HG03064 (cell line): ENCODE measurements around the gene SNED1.
"Not testable (repeated sequence)": the region's sequence is repeated elsewhere in the genome, so short reads cannot be mapped to it uniquely, and the experiment has no call there.

Experiments
- ATAC-seq: cut with Tn5 transposase; IDR thresholded peaks from one replicate; pipeline ENCODE4 v1.9.1; 2021; ENCODE audit warnings: low read depth; ENCODE audit not compliant: unreplicated experiment

SNED1 gene

DNA sequence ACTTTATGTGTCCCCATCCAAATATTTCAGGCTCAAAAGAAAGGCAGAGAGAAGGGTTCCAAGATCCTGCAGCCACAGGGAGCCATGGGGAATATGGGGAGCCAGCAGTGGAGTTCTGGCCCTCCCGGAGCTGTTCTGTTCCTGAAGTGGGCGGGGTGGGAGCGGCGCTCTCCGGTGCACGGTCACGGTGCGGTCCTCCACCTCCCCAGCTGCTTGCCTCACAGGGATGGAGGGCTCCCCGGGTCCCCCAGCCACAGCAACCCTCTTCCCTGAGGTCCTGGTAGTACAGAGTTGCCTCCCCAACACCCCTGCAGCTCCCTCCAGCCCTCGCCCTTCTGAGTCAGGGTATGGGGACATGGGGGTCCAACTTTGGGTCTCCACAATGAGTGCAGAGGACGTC, 26.2 kb upstream of the SNED1 start:
- no peak for ATAC-seq

- no peak for ATAC-seq
These were observed 25.5 kb upstream of the SNED1 start for GRCh38 chr2:240972636-240973521.

DNA sequence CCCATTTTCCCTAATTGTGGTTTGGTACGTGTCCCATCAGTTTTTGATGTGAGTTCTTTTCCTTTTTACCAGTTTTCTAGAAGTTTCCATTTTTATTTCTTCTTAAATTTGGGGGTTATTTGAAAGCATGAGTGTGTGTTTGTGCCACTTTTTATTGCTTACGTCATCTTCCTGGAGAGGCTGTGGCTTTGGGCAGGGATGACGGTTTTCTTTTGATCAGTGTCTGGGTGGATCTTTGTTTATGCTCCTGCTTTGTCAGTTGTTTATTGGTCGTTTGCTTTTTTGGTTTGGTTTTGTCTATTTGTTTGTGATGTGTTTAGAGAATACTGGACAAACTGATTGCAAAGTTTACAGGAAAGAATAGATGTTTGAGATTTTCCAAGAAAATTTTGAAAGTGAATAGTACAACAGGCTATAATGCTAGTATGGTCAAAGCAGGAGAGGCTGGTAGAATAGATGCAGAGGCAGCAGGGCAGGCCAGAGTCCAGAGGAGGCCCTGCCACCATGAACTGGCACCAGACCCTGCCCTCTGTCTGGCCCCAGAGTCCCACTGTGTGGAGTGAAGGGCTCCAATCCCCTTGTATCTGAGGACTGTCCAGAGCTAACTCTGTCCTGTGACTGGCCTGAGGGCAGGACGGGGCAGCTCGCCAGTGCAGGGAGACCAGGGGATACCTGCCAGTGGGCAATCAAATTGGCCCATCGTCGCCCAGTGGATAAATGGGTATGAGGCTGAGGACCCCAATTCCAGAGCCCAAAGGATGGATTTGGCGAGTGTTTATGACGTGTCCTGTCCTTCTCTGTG, 23.4 kb upstream of the SNED1 start:
- ATAC-seq, result no peak

GRCh38 chr2:240975903-240976302, 22.5 kb upstream of the SNED1 start:
- ATAC-seq, result not testable (repeated sequence)

- ATAC-seq, result no peak
These were observed 17.1 kb upstream of the SNED1 start for GRCh38 chr2:240981280-240981679.

DNA sequence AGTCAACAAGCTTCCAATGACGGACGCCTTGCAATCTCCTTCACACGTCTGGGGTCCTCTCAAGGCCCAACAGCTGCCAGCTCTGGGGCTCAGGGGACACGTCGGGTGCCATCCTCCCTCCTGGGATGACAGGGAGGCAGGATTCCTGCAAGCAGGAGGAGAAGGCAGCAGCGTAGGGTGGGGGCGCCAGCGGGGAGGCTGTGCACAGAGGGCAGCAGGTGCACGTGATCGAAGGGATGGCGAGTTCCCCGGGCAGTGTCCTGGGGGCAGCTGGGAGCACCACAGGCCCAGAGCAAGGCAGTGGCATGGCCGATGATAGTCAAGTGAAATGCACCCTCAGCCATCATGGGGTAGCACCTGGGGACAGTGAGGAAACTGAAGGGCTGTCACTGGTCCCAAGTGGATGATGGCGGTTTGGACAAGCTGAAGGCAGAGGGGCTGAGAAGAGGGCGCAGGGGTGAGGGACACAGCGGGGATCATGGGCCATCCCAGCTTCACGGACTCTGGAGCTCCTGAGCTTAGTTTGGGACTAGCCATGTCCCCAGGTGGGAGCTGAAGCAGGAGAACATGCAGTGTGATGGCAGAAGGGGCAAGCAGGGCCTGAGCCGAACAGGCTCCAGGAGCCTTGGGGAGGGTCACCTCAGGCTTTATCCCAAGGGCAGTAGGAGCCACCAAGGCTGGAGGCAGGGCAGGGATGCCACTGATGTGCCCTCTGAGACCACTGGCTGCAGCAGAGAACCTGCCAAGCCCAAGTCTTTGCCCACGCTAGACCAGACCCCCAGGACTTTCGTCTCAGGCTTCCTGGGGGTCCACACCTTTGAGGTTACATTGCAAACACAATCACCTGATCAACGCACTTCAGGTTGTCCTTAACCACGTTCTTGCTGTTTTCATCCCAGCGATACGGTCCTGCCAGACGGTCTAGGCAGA, 16.3 kb upstream of the SNED1 start:
- ATAC-seq, result no peak

DNA sequence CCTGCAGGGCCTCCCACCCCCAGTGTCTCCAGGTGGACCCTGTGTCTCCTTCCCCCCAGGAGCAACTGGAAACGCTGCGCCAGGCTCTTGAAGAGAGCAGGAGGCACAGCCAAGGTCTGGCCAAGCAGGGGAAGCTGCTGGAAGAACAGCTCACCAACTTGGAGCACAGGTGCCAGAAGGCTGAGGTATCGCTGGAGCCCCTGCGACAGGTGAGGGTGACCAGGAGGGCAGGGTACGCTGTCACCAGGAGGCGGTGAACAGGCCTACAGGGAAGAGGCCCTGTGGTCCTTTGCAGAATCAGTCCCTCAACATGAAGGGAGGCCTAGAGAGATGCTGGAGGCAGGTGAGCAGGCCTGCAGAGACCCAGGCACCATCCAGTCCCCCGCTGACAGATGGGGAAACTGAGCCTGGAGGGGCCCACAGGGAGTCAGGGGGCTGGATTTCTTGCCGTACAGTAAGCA, 15.6 kb upstream of the SNED1 start:
- no peak for ATAC-seq

GRCh38 chr2:240983361-240983995, 14.9 kb upstream of the SNED1 start:
- no peak for ATAC-seq

- ATAC-seq, result no peak
These were observed 14.4 kb upstream of the SNED1 start for GRCh38 chr2:240983996-240984498.

GRCh38 chr2:240985881-240986786, 12.3 kb upstream of the SNED1 start:
- ATAC-seq, result no peak

DNA sequence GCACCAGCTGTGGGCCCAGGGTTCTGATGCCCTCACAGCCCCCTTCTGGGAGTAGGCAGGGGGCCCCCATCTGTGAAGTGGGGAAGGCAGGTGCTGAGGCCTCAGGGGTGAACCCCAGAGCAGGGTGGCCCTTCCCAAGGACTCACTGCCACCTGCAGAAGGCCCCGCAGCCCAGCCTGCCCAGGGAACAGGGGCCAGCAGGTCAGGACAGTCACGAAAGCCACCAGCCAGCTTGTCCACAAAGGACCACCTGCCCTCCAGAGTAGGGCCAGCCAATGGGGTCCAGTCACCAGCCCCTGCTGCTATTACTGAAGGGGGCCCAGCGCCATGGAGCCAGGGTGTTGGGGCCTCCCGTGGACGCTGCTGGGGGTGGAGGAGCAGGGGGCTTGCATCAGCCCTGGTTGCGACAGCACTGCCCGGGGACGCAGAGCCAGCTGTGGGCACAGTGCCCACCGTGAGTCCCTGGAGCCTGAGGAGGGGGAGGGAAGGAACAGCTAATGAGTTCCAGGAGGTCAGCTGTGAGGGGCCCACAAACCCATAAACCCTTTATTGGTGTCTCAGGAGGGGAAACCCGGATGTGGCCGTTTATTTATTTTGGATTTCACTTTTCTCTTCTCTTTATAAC, 11.5 kb upstream of the SNED1 start:
- ATAC-seq, result no peak

DNA sequence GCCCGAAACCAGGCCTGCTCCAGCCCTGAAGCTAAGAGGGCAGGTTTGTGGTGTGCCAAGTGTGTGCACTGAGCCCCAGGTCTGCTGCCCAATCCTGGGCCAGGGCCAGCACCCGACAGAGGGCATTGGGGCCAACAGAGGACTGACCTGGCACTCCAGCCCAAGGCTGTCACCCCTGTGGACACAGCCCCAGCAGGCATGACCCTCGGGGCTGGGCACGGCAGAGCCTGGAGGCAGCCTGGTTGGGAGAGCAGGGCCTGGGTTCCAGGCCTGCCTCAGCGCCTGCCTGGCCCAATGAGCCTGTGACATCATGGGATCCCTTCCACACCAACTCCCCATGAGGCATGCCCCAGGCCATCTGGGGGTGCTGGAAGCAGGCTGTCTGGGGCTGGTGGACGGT, 10.8 kb upstream of the SNED1 start:
- no peak for ATAC-seq

DNA sequence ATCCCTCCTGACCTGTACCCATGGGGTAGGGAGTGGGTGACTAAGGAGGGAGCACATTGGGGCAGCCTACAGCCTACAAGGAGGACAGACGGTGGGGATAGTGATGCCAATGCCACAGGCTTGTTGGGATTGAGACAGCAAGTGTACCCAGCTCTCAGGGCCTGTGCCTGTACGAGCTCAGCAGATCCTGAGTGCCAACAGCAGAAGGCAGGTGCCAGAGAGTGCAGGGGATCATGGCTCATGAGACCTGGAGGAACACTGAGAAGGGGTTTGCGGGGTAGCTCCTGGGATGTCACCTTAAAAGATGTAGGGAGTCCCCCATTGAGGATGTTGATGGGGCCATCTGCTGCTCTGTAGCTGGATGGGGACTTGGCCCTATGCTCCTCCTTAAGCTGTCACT, 10.3 kb upstream of the SNED1 start:
- ATAC-seq, result no peak

GRCh38 chr2:240988571-240989271, 9.7 kb upstream of the SNED1 start:
- no peak for ATAC-seq

DNA sequence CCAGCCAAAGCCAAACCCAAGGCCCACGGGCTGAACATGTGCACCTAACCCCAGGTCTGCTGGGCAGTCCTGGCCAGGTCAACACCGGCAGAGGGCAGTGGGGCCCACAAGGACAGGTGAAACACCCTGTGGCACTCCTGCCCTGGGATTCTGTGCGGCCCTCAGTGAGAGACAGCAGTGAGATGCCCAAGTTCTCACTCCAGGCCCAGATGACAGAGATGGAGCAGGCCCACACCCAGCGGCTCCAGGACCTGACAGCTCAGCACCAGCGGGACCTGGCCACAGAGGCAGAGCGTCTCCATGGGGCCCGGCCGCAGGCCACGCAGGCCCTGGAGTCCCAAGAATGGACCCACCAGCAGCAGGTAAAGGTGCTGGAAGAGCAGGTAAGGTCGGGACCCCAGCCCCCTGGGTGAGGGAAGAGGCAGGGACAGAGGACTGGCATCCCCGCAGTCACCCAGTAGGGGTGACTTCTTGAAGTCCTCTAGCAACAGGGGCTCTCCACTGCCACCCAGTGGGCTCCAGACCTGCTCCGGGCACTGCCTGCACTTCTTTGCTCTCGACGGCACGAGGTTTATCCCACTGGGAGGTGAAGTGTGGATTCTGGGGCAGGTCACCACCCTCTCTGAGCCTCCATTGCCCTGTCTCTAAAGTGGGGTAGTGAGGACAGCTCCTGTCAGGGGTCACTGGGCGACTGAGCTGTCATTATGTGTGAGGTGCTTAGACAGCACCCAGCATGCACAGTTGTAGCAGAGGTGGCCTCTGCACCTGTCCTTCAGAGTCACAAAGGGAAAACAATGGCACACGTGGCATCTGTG, 8.8 kb upstream of the SNED1 start:
- ATAC-seq, result no peak

DNA sequence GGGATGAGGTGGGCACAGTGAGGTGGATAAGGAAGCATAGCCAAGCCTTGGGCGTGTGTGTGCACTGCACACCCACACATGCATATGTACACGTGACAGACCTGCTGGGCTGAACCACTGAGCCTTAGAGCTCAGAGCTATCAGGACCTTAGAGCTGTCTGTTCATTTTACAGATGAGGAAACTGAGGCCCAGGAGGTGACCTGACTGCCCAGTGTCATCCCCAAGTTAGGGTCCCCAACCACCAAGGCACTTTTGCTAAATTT, 8.2 kb upstream of the SNED1 start:
- ATAC-seq, result no peak

DNA sequence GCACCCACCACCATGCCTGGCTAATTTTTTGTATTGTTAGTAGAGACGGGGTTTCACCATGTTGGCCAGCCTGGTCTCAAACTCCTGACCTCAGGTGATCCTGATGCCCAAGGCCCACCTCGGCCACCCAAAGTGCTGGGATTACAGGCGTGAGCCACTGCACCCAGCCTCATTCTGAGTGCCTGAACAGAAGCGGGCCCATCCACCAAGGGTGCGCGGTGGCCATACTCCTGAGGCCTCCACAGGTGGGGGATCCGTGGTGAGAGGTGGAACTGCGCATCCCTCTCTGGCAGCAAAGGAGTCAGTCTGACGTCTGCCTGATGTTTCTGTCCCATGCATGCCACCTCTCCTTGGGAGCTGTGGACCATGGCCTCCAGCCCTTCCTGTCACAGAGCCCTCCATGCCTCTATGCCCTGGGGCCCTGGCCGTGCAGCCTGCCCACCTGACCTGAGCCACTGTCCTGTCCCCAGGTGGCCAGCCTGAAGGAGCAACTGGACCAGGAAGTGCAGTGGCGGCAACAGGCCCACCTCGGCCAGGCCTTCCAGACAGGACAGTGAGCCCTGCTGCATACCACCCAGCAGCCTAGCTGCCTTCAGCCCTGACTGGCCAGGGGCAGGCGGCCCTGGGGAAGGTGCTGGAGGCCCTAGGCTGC, 7.6 kb upstream of the SNED1 start:
- no peak for ATAC-seq
